Body of pancreas (tissue), 4 donors: ENCODE measurements around the gene QPRT.

Experiments
- CTCF ChIP-seq, 7 experiments: fragments of 450-650 bp in 4 of 7; fragments of 200-600 bp in 3 of 7; sonication (generic) in 3 of 7; IDR thresholded peaks; one replicate each; pipeline ENCODE4 v1.5.1; 2016 to 2019; ENCODE audit warnings: antibody characterized with exemption in 7 of 7
- POLR2A ChIP-seq, 3 donors: fragments of 450-650 bp; IDR thresholded peaks; one replicate each; pipeline ENCODE4 v1.6.1; 2016; ENCODE audit warnings: antibody characterized with exemption in 3 of 3, mild to moderate bottlenecking in 2 of 3

GRCh38 chr16:29646947-29647346, 32.0 kb upstream of the QPRT start:
- TF ChIP-seq CTCF (IDR thresholded peaks at IDR 0.05), result no peak
- TF ChIP-seq POLR2A (IDR thresholded peaks at IDR 0.05), result no peak
